A673 (cell line): ENCODE results near the gene CERKL. TPM values are rescaled to one million over a fixed set of nuclear protein-coding genes. Genes with fewer than 3 reads are reported as not detected.
A peak's percentile ranks its signal among the peaks of the same experiment; 100 is the strongest.

Source experiments
- BruUV-seq: library from RNA; stranded (reverse); fragments of 400-500 nt; replicated peaks from 2 replicates; lab custom pipeline; 2021; lab: Mats Ljungman, UMichigan
- CTCF ChIA-PET: fragments of 300-600 bp; sonication (Branson Sonifier 250); formaldehyde crosslinking; loops from one replicate; lab custom pipeline; 2022; ENCODE audit warnings: antibody characterized with exemption; lab: Charles Lee
- POLR2A ChIA-PET: fragments of 300-600 bp; sonication (Branson Sonifier 250); formaldehyde crosslinking; loops from one replicate; lab custom pipeline; 2022; ENCODE audit warnings: antibody characterized with exemption; ENCODE audit not compliant: low non-redundant PET; lab: Charles Lee
- DNase-seq: peaks from one replicate; pipeline ENCODE4 v3.0.0-alpha.2; 2015; ENCODE audit warnings: low spot score
- H3K27ac ChIP-seq: fragments of 200-600 bp; sonication (generic); 2 replicates; pipeline ENCODE4 v1.5.1; 2016; ENCODE audit warnings: mixed run types, low read depth, mild to moderate bottlenecking, mixed read lengths, antibody characterized with exemption, low read length; ENCODE audit not compliant: poor library complexity, severe bottlenecking
- H3K27me3 ChIP-seq: fragments of 200-600 bp; sonication (generic); replicated peaks from 2 replicates; pipeline ENCODE4 v1.6.1; 2017; ENCODE audit warnings: mixed run types, low read depth, mild to moderate bottlenecking, mixed read lengths, antibody characterized with exemption, low read length; ENCODE audit not compliant: insufficient read depth, poor library complexity
- H3K36me3 ChIP-seq: fragments of 200-600 bp; sonication (generic); 2 replicates; pipeline ENCODE4 v1.6.1; 2016; ENCODE audit warnings: mixed run types, mild to moderate bottlenecking, mixed read lengths, antibody characterized with exemption, low read length; ENCODE audit not compliant: insufficient read depth, poor library complexity, severe bottlenecking
- H3K4me1 ChIP-seq: fragments of 200-600 bp; sonication (generic); 2 replicates; pipeline ENCODE4 v1.6.1; 2017; ENCODE audit warnings: mixed run types, mild to moderate bottlenecking, mixed read lengths, antibody characterized with exemption, low read length; ENCODE audit not compliant: insufficient read depth, poor library complexity, severe bottlenecking
- H3K4me3 ChIP-seq: fragments of 200-600 bp; sonication (generic); 2 replicates; pipeline ENCODE4 v1.5.1; 2016; ENCODE audit warnings: low read depth, mixed run types, mild to moderate bottlenecking, mixed read lengths, low read length; ENCODE audit not compliant: poor library complexity, severe bottlenecking
- H3K9me3 ChIP-seq: fragments of 200-600 bp; sonication (generic); 2 replicates; pipeline ENCODE4 v1.6.1; 2016; ENCODE audit warnings: mixed run types, low read depth, mild to moderate bottlenecking, mixed read lengths, antibody characterized with exemption, low read length; ENCODE audit not compliant: poor library complexity, severe bottlenecking
- CTCF ChIP-seq: fragments of 300-800, 200-600 bp; sonication (generic); conservative IDR thresholded peaks from 2 replicates; pipeline ENCODE4 v1.5.1; 2017; ENCODE audit warnings: low read depth, mild to moderate bottlenecking, antibody characterized with exemption, low read length, moderate library complexity, mixed read lengths
- EZH2 ChIP-seq: fragments of 200-600 bp; sonication (generic); IDR thresholded peaks from 2 replicates; pipeline ENCODE4 v1.6.1; 2017; ENCODE audit warnings: borderline replicate concordance, low read depth, mild to moderate bottlenecking, mixed read lengths, antibody characterized with exemption, low read length; ENCODE audit not compliant: poor library complexity, severe bottlenecking
- intact Hi-C: fragments of 100-400 bp; cut with micrococcal nuclease; formaldehyde crosslinking; loops from one replicate; pipeline ENCODE4 v1.10.0; 2022; ENCODE audit not compliant: unreplicated experiment
- total RNA-seq: library from RNA; stranded (reverse); gene quantifications from 2 replicates; pipeline ENCODE4 v1.2.3, GENCODE V29; 2021

Gene CERKL
- total RNA-seq, 1 experiment from 2014 or later, result 0.75 TPM

DNA sequence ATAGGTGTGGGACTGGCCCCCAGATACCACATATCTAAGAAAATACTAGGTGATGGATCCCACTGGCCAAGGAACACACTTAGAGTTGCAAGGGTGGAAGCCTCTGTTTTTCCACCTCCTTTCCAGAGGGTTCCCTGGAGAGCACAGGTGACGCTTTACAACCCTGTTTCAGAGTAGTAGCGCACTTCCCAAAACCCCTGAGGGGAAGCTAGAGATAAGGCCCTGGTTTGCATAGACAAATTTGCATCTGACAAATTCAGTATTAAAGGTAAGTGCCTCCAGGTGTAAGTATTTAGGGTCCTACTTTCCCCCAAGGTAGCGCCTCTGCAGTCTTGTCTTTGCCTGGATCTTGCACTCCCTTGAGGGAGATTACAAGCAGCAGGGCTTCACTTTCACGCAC is 474 bp upstream of the CERKL start:
- BruUV-seq, result no TSS peak
- intact Hi-C loops, result no loop called here
- Histone ChIP-seq H3K9me3 (no peaks in the 10 kb centered on the region), H3K4me1 (no peaks in the 10 kb centered on the region), H3K36me3 (no peaks in the 10 kb centered on the region), H3K27ac (no peak overlapping the region), H3K27me3 (no peaks in the 10 kb centered on the region), H3K4me3 (no peak overlapping the region)
- POLR2A ChIA-PET, result no interaction called here
- no peak for DNase-seq
- no peak for TF ChIP-seq CTCF
- CTCF ChIA-PET, result no interaction called here

- DNase-seq, result no peak
- Histone ChIP-seq H3K27me3 (no peaks in the 10 kb centered on the region), H3K36me3 (no peaks in the 10 kb centered on the region), H3K9me3 (no peaks in the 10 kb centered on the region), H3K4me3 (no peak overlapping the region), H3K27ac (no peak overlapping the region), H3K4me1 (no peaks in the 10 kb centered on the region)
- ChIA-PET POLR2A (no interaction called here), CTCF (no interaction called here)
- no TSS peak for BruUV-seq
- no peak for TF ChIP-seq EZH2
- intact Hi-C loops, result no loop called here
These were observed 1.4 kb downstream of the CERKL start for GRCh38 chr2:181655519-181655918.

GRCh38 chr2:181649436-181649979 is 7.4 kb downstream of the CERKL start:
- Histone ChIP-seq H3K27ac (peak overlapping the region; percentile 15), H3K9me3 (peaks cover 4% of the 10 kb centered on the region), H3K36me3 (no peaks in the 10 kb centered on the region), H3K4me3 (no peak overlapping the region), H3K27me3 (no peaks in the 10 kb centered on the region), H3K4me1 (no peaks in the 10 kb centered on the region)
- no TSS peak for BruUV-seq
- TF ChIP-seq CTCF, result no peak
- ChIA-PET POLR2A (no interaction called here), CTCF (no interaction called here)
- intact Hi-C loops, result no loop called here
- no peak for DNase-seq

GRCh38 chr2:181648478-181649155 is 8.3 kb downstream of the CERKL start:
- no peak for DNase-seq
- Histone ChIP-seq H3K4me1 (no peaks in the 10 kb centered on the region), H3K9me3 (peaks cover 4% of the 10 kb centered on the region), H3K4me3 (no peak overlapping the region), H3K27ac (no peak overlapping the region), H3K27me3 (no peaks in the 10 kb centered on the region), H3K36me3 (no peaks in the 10 kb centered on the region)
- CTCF ChIA-PET, result no interaction called here
- intact Hi-C loops, result no loop called here
- TF ChIP-seq EZH2, result no peak
- no peak for TF ChIP-seq CTCF
- POLR2A ChIA-PET, result no interaction called here
- no TSS peak for BruUV-seq
